Transverse colon (tissue), 4 donors: ENCODE measurements around the gene SPATA31C1.

ENCODE experiments used
- EP300 ChIP-seq: sonication (generic); formaldehyde crosslinking; IDR thresholded peaks from one replicate; pipeline ENCODE4 v1.6.1; 2017; ENCODE audit warnings: antibody characterized with exemption, low read depth
- POLR2A ChIP-seq: fragments of 450-650 bp; IDR thresholded peaks from one replicate; pipeline ENCODE4 v1.6.1; 2016; ENCODE audit warnings: antibody characterized with exemption, mild to moderate bottlenecking, moderate library complexity
- POLR2AphosphoS5 ChIP-seq, 3 donors: sonication (generic); formaldehyde crosslinking; IDR thresholded peaks; one replicate each; pipeline ENCODE4 v1.6.1; 2016; ENCODE audit warnings: antibody characterized with exemption in 3 of 3
- TF ChIP-seq, protein P1 (sequence below), 5 experiments: fragments of 200-600 bp in 3 of 5; fragments of 450-650 bp in 2 of 5; sonication (generic) in 3 of 5; IDR thresholded peaks; 1 replicate in 2 of 5; 2 replicates in 3 of 5; pipeline ENCODE4 v1.5.1; 2016 to 2017; ENCODE audit warnings: antibody characterized with exemption in 5 of 5, inconsistent platforms in 3 of 5, mild to moderate bottlenecking in 2 of 5, moderate library complexity in 1 of 5

DNA sequence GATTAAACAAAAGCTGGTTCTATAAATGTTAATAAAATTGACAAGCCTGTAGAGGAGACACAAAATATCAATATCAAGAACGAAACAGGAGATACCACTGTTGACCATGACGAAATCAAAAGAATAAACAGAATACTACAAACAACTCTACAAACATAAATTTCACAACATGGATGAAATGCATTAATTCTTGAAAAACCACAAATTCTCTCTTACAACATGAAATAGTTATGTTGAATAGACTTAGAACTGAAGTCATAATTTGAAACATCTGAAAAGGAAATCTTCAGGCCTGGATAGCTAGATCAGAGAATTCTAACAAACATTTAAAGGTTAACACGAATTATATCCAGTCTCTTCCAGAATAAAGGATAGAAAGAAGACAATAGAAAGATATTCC is 6.9 kb upstream of the SPATA31C1 start:
- no peak for TF ChIP-seq POLR2A
- TF ChIP-seq, protein P1, sequence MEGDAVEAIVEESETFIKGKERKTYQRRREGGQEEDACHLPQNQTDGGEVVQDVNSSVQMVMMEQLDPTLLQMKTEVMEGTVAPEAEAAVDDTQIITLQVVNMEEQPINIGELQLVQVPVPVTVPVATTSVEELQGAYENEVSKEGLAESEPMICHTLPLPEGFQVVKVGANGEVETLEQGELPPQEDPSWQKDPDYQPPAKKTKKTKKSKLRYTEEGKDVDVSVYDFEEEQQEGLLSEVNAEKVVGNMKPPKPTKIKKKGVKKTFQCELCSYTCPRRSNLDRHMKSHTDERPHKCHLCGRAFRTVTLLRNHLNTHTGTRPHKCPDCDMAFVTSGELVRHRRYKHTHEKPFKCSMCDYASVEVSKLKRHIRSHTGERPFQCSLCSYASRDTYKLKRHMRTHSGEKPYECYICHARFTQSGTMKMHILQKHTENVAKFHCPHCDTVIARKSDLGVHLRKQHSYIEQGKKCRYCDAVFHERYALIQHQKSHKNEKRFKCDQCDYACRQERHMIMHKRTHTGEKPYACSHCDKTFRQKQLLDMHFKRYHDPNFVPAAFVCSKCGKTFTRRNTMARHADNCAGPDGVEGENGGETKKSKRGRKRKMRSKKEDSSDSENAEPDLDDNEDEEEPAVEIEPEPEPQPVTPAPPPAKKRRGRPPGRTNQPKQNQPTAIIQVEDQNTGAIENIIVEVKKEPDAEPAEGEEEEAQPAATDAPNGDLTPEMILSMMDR (IDR thresholded peaks at IDR 0.05) = no peak
- TF ChIP-seq EP300 = no peak
- no peak for TF ChIP-seq POLR2AphosphoS5 (IDR thresholded peaks at IDR 0.05)
